PC-3 (cell line): ENCODE data around the gene RAI14.
"Not testable (repeated sequence)": the region's sequence is repeated elsewhere in the genome, so short reads cannot be mapped to it uniquely, and the experiment has no call there.

Source experiments
- CTCF ChIP-seq: fragments of 300-600 bp; sonication (generic); conservative IDR thresholded peaks from 2 replicates; pipeline ENCODE4 v1.5.1; 2017; ENCODE audit warnings: antibody characterized with exemption, low read depth, mild to moderate bottlenecking, low read length
- EZH2 ChIP-seq: fragments of 300-600 bp; sonication (generic); IDR thresholded peaks from one replicate; pipeline ENCODE4 v1.6.1; 2017; ENCODE audit warnings: antibody characterized with exemption, mild to moderate bottlenecking, low read length; ENCODE audit not compliant: unreplicated experiment
- EZH2phosphoT487 ChIP-seq: fragments of 300-600 bp; sonication (generic); IDR thresholded peaks from 2 replicates; pipeline ENCODE4 v1.6.1; 2018; ENCODE audit warnings: mild to moderate bottlenecking, antibody characterized with exemption, low read length, borderline replicate concordance

DNA sequence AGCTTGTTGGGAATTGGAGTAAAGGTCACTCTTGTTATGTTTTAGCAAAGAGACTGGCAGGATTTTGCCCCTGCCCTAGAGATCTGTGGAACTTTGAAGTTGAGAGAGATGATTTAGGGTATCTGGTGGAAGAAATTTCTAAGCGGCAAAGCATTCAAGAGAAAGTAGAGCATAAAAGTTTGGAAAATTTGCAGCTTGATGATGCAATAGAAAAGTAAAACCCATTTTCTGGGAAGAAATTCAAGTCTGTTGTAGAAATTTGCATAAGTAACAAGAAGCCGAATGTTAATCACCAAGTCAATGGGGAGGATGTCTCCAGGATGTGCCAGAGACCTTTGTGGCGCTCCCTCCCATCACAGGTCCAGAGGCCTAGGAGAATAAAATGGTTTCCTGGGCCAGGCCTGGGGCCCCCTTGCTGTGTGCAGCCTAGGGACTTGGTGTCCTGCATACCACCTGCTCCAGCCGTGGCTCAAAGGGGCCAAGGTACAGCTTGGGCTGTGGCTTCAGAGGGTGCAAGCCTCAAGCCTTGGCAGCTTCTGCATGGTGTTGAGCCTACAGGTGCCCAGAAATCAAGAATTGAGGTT lies 71.1 kb downstream of the RAI14 start:
- TF ChIP-seq CTCF, EZH2, EZH2phosphoT487: not testable (repeated sequence)
